GM12878 (cell line): Measurements from ENCODE around the gene DNAJC4. TPM values are rescaled to one million over a fixed set of nuclear protein-coding genes. Genes with fewer than 3 reads are reported as not detected.

Source experiments
- E2F4 ChIP-seq: IDR thresholded peaks from 2 replicates; pipeline ENCODE4 v1.6.1; 2012; ENCODE audit warnings: low read depth, low read length, improper control_type of control experiment
- EED ChIP-seq: sonication (generic); IDR thresholded peaks from 2 replicates; pipeline ENCODE4 v1.6.1; 2016; ENCODE audit warnings: antibody characterized with exemption, low read depth
- FOS ChIP-seq: IDR thresholded peaks from 3 replicates; pipeline ENCODE4 v1.6.1; 2011; ENCODE audit warnings: borderline replicate concordance; ENCODE audit not compliant: insufficient read length; ENCODE audit errors: extremely low read depth
- HCFC1 ChIP-seq: fragments of 150-350 bp; IDR thresholded peaks from 2 replicates; pipeline ENCODE4 v1.6.1; 2014; ENCODE audit warnings: low read length
- HDGF ChIP-seq: fragments of 450-650 bp; IDR thresholded peaks from 2 replicates; pipeline ENCODE4 v1.6.1; 2016; ENCODE audit warnings: antibody characterized with exemption
- HSF1 ChIP-seq: fragments of 150-350 bp; IDR thresholded peaks from 2 replicates; pipeline ENCODE4 v1.6.1; 2014; ENCODE audit warnings: mild to moderate bottlenecking, low read depth, low read length
- IRF3 ChIP-seq: fragments of 450-650 bp; IDR thresholded peaks from 2 replicates; pipeline ENCODE4 v1.6.1; 2014; ENCODE audit warnings: mild to moderate bottlenecking
- JUNB ChIP-seq: IDR thresholded peaks from 2 replicates; pipeline ENCODE4 v1.6.1; 2016; ENCODE audit warnings: antibody characterized with exemption, mild to moderate bottlenecking
- KDM1A ChIP-seq: fragments of 200-600 bp; sonication (generic); IDR thresholded peaks from 2 replicates; pipeline ENCODE4 v1.6.1; 2016; ENCODE audit warnings: borderline replicate concordance
- MTA3 ChIP-seq: IDR thresholded peaks from 2 replicates; pipeline ENCODE4 v1.6.1; 2012; ENCODE audit warnings: low read length, inconsistent platforms, borderline replicate concordance
- MYC ChIP-seq: IDR thresholded peaks from 2 replicates; pipeline ENCODE4 v1.6.1; 2011; ENCODE audit warnings: mild to moderate bottlenecking, low read length, moderate library complexity, inconsistent platforms; ENCODE audit not compliant: insufficient read depth, insufficient replicate concordance, insufficient read length, severe bottlenecking
- NBN ChIP-seq: fragments of 450-650 bp; IDR thresholded peaks from 2 replicates; pipeline ENCODE4 v1.6.1; 2016
- NFYA ChIP-seq: IDR thresholded peaks from 2 replicates; pipeline ENCODE4 v1.6.1; 2011; ENCODE audit warnings: low read depth, mild to moderate bottlenecking, low read length, improper control_type of control experiment, borderline replicate concordance
- POLR2A ChIP-seq: IDR thresholded peaks from 2 replicates; pipeline ENCODE4 v1.6.1; 2011; ENCODE audit warnings: low read depth, mild to moderate bottlenecking, low read length
- RAD21 ChIP-seq: IDR thresholded peaks from 2 replicates; pipeline ENCODE4 v1.6.1; 2011; ENCODE audit warnings: mild to moderate bottlenecking, low read depth, low read length, moderate library complexity; ENCODE audit not compliant: insufficient read depth
- RELB ChIP-seq: fragments of 450-650 bp; IDR thresholded peaks from 2 replicates; pipeline ENCODE4 v1.6.1; 2017; ENCODE audit warnings: low read depth, mild to moderate bottlenecking, moderate library complexity
- RUNX3 ChIP-seq: IDR thresholded peaks from 2 replicates; pipeline ENCODE4 v1.6.1; 2012; ENCODE audit warnings: low read length, inconsistent platforms
- SUPT20H ChIP-seq: IDR thresholded peaks from 2 replicates; pipeline ENCODE4 v1.6.1; 2011; ENCODE audit warnings: low read depth, mild to moderate bottlenecking, low read length, moderate library complexity, borderline replicate concordance; ENCODE audit not compliant: control insufficient read depth
- YY1 ChIP-seq: IDR thresholded peaks from 2 replicates; pipeline ENCODE4 v1.6.1; 2011; ENCODE audit warnings: low read depth, mild to moderate bottlenecking, low read length
- ZBTB40 ChIP-seq: fragments of 450-650 bp; IDR thresholded peaks from 2 replicates; pipeline ENCODE4 v1.6.1; 2016; ENCODE audit warnings: mild to moderate bottlenecking, moderate library complexity, borderline replicate concordance
- polyA plus RNA-seq, 11 experiments: library from polyadenylated mRNA; depleted of rRNA in 4 of 11; unstranded in 6 of 11; stranded (reverse) in 5 of 11; fragments of >200 nt; fragmentation: Nextera tagmentation in 4 of 11; fragmentation: Illumina TruSeq in 1 of 11; extraction: Ambion mirVana in 4 of 11; extraction: Trizol in 1 of 11; gene quantifications; 1 replicate in 1 of 11; 2 replicates in 10 of 11; pipeline versions ENCODE4 v1.2.1 to v1.2.3, GENCODE V29; 2011 to 2016; ENCODE audit warnings: inconsistent platforms in 2 of 11, missing spikeins in 2 of 11, low read depth in 1 of 11
- total RNA-seq, 4 experiments: library from RNA; depleted of rRNA in 3 of 4; stranded (reverse); fragments of >200 nt in 3 of 4; fragmentation: Illumina TruSeq in 1 of 4; extraction: Trizol in 1 of 4; gene quantifications; 2 replicates each; pipeline versions ENCODE4 v1.2.1 to v1.2.3, GENCODE V29; 2013 to 2021

The DNAJC4 gene
- total and polyA plus RNA-seq, 10 of the 15 experiments (the other 5 are each of a cell fraction or from before 2014, with no cell fraction given) = 3.7 to 64.9 (median 30.1) TPM

GRCh38 chr11:64185693-64186491 lies 44.5 kb upstream of the DNAJC4 start, which contains the start of gene STIP1 (continued):
- TF ChIP-seq POLR2A (peak; percentile 16; the same call in 1 of the 2 replicates), RAD21 (no peak), NBN (no peak), HDGF (0 out of 2 replicates have a peak, but pooled peaks have one; percentile 39), HCFC1 (peak; percentile 44; the same call in 1 of the 2 replicates), IRF3 (peak; percentile 100), RUNX3 (peak; percentile 84), SUPT20H (no peak), JUNB (no peak), ZBTB40 (peak; percentile 84; the same call in 1 of the 2 replicates), HSF1 (peak; percentile 99), YY1 (peak; percentile 38; the same call in 1 of the 2 replicates), RELB (no peak), KDM1A (no peak), EED (no peak), MYC (peak; percentile 73), MTA3 (no peak), FOS (peak; percentile 98), E2F4 (peak; percentile 36; the same call in 1 of the 2 replicates), NFYA (peak; percentile 94)
